K562 (cell line): ENCODE results near the gene KNDC1. TPM values are rescaled to one million over a fixed set of nuclear protein-coding genes. Genes with fewer than 3 reads are reported as not detected.

Experiments
- BHLHE40 ChIP-seq: IDR thresholded peaks from 2 replicates; pipeline ENCODE4 v1.6.1; 2011; ENCODE audit warnings: low read length, improper control_type of control experiment
- CBX1 ChIP-seq: sonication (generic); IDR thresholded peaks from 2 replicates; pipeline ENCODE4 v1.6.1; 2016; ENCODE audit warnings: antibody characterized with exemption, low read depth, mild to moderate bottlenecking
- CTBP1 ChIP-seq: fragments of 450-650 bp; IDR thresholded peaks from 2 replicates; pipeline ENCODE4 v1.6.1; 2016; ENCODE audit warnings: borderline replicate concordance
- DNMT1 ChIP-seq: fragments of 450-650 bp; IDR thresholded peaks from 2 replicates; pipeline ENCODE4 v1.6.1; 2016; ENCODE audit warnings: antibody characterized with exemption, mild to moderate bottlenecking
- FOXO4 ChIP-seq: fragments of 450-650 bp; formaldehyde crosslinking; IDR thresholded peaks from 2 replicates; pipeline ENCODE4 v1.4.0; 2020; ENCODE audit warnings: mild to moderate bottlenecking, moderate library complexity
- HDAC3 ChIP-seq: fragments of 450-650 bp; IDR thresholded peaks from 2 replicates; pipeline ENCODE4 v1.6.1; 2018; ENCODE audit warnings: borderline replicate concordance, mild to moderate bottlenecking, moderate library complexity; ENCODE audit not compliant: partially characterized antibody
- HES1 ChIP-seq: fragments of 450-650 bp; IDR thresholded peaks from 2 replicates; pipeline ENCODE4 v1.6.1; 2016; ENCODE audit warnings: low read depth, mild to moderate bottlenecking, moderate library complexity
- ILK ChIP-seq: fragments of 450-650 bp; IDR thresholded peaks from 2 replicates; pipeline ENCODE4 v1.6.1; 2016; ENCODE audit warnings: missing genetic modification characterization, low read depth, mild to moderate bottlenecking, missing compliant biosample characterization, moderate library complexity, borderline replicate concordance
- KLF16 ChIP-seq: IDR thresholded peaks from 2 replicates; pipeline ENCODE4 v1.6.1; 2016; ENCODE audit warnings: antibody characterized with exemption
- RAD21 ChIP-seq, 2 experiments: fragments of 250-450 bp in 1 of 2; fragments of 450-650 bp in 1 of 2; sonication (Bioruptor Pico) in 1 of 2; formaldehyde crosslinking in 1 of 2; IDR thresholded peaks in 1 of 2; conservative IDR thresholded peaks in 1 of 2; 2 replicates each; pipeline versions ENCODE4 v1.4.0 to v1.8.0; 2020 to 2022; ENCODE audit warnings: mild to moderate bottlenecking in 2 of 2, moderate library complexity in 1 of 2
- RBM17 ChIP-seq: fragments of 200-400 bp; formaldehyde crosslinking; IDR thresholded peaks from 2 replicates; pipeline ENCODE4 v1.6.1; 2017; ENCODE audit warnings: low read depth, mild to moderate bottlenecking, low read length, borderline replicate concordance
- SETDB1 ChIP-seq: IDR thresholded peaks from one replicate; pipeline ENCODE4 v1.6.1; 2012; ENCODE audit warnings: low read length, control low read depth, inconsistent platforms
- SMAD3 ChIP-seq: fragments of 450-650 bp; formaldehyde crosslinking; conservative IDR thresholded peaks from 2 replicates; pipeline ENCODE4 v1.4.0; 2020; ENCODE audit warnings: mild to moderate bottlenecking
- ZNF217 ChIP-seq: sonication (generic); formaldehyde crosslinking; IDR thresholded peaks from 2 replicates; pipeline ENCODE4 v1.8.0; 2022; ENCODE audit warnings: mild to moderate bottlenecking, missing genetic modification reagents
- ZNF347 ChIP-seq: fragments of 450-650 bp; formaldehyde crosslinking; IDR thresholded peaks from 2 replicates; pipeline ENCODE4 v1.4.0; 2020; ENCODE audit warnings: low read depth, mild to moderate bottlenecking, moderate library complexity
- ZNF407 ChIP-seq: fragments of 450-650 bp; IDR thresholded peaks from 2 replicates; pipeline ENCODE4 v1.6.1; 2016; ENCODE audit warnings: low read depth
- ZNF668 ChIP-seq: fragments of 250-450 bp; sonication (Bioruptor Pico); IDR thresholded peaks from 2 replicates; pipeline ENCODE4 v1.8.0; 2022; ENCODE audit warnings: mild to moderate bottlenecking, inconsistent platforms
- polyA plus RNA-seq, 8 experiments: library from polyadenylated mRNA; depleted of rRNA in 4 of 8; stranded (reverse) in 5 of 8; unstranded in 3 of 8; fragments of >200 nt; fragmentation: Nextera tagmentation in 2 of 8; fragmentation: Illumina TruSeq in 1 of 8; extraction: Ambion mirVana in 2 of 8; extraction: Trizol in 1 of 8; gene quantifications; 2 replicates each; pipeline versions ENCODE4 v1.2.1 to v1.2.3, GENCODE V29; 2011 to 2014; ENCODE audit warnings: inconsistent platforms in 1 of 8, missing spikeins in 1 of 8
- total RNA-seq, 7 experiments: library from RNA; depleted of rRNA in 6 of 7; stranded (reverse); fragments of >200 nt in 6 of 7; fragmentation: Illumina TruSeq in 2 of 7; extraction: Trizol in 2 of 7; gene quantifications; 2 replicates each; pipeline versions ENCODE4 v1.2.1 to v1.2.3, GENCODE V29; 2011 to 2021; ENCODE audit warnings: low replicate concordance in 1 of 7

The KNDC1 gene
- total and polyA plus RNA-seq, 9 of the 15 experiments (the other 6 are each of a cell fraction or from before 2014, with no cell fraction given), result 0.07 to 0.26 (median 0.11) TPM; not detected in 6

- TF ChIP-seq ZNF407 (no peak), ZNF347 (CRISPR knock-in tag) (no peak), CTBP1 (no peak), BHLHE40 (peak; percentile 80), KLF16 (peak; percentile 84), DNMT1 (no peak), HES1 (no peak), RAD21 (CRISPR knock-in tag; conservative IDR thresholded peaks at IDR 0.05 in 1 of 2, IDR thresholded peaks at IDR 0.05 in 1 of 2) (no peak), FOXO4 (no peak), ILK (tag) (no peak), ZNF668 (CRISPR knock-in tag) (no peak), CBX1 (no peak), ZNF217 (no peak), RBM17 (no peak), SETDB1 (no peak), SMAD3 (no peak), HDAC3 (peak; percentile 80)
These were observed 16.9 kb upstream of the KNDC1 start (continued) for GRCh38 chr10:133143200-133143533.
